Common myeloid progenitor, CD34-positive (primary cell): ENCODE results near the gene OXLD1.

ENCODE experiments used
- CTCF ChIA-PET: fragments of 350-600 bp; sonication (Branson Sonifier 250); formaldehyde crosslinking; loops from one replicate; lab custom pipeline; 2021; ENCODE audit warnings: antibody characterized with exemption; lab: Charles Lee
- POLR2A ChIA-PET: fragments of 350-600 bp; sonication (Branson Sonifier 250); formaldehyde crosslinking; loops from one replicate; lab custom pipeline; 2021; ENCODE audit warnings: antibody characterized with exemption; lab: Charles Lee
- DNase-seq, 3 donors: peaks; one replicate each; pipeline versions ENCODE4 v3.0.0 to v3.0.0-alpha.2; 2013
- H3K27ac ChIP-seq, 2 experiments: 1 replicate in 1 of 2; 2 replicates in 1 of 2; pipeline ENCODE4 v1.7.0; 2013; ENCODE audit warnings: inconsistent platforms in 2 of 2, low read length in 2 of 2, mild to moderate bottlenecking in 2 of 2, low read depth in 1 of 2, moderate library complexity in 1 of 2; ENCODE audit not compliant: severe bottlenecking in 2 of 2, insufficient read depth in 1 of 2, poor library complexity in 1 of 2
- H3K27me3 ChIP-seq, 5 experiments: replicated peaks in 2 of 5; 1 replicate in 3 of 5; 2 replicates in 2 of 5; pipeline versions ENCODE4 v1.6.1 to v1.7.0; 2013; ENCODE audit warnings: low read length in 4 of 5, mild to moderate bottlenecking in 2 of 5, moderate library complexity in 2 of 5, inconsistent platforms in 1 of 5; ENCODE audit not compliant: insufficient read depth in 5 of 5, control insufficient read depth in 4 of 5
- H3K36me3 ChIP-seq, 4 experiments: 1 replicate in 2 of 4; 2 replicates in 2 of 4; pipeline versions ENCODE4 v1.6.1 to v1.7.0; 2013; ENCODE audit warnings: low read length in 3 of 4, control low read depth in 1 of 4, mild to moderate bottlenecking in 1 of 4; ENCODE audit not compliant: control insufficient read depth in 4 of 4, insufficient read depth in 4 of 4
- H3K4me1 ChIP-seq, 4 experiments: 1 replicate in 3 of 4; 2 replicates in 1 of 4; pipeline versions ENCODE4 v1.6.1 to v1.7.1; 2013; ENCODE audit warnings: low read length in 3 of 4, mild to moderate bottlenecking in 3 of 4, control low read depth in 1 of 4, inconsistent platforms in 1 of 4, moderate library complexity in 1 of 4; ENCODE audit not compliant: control insufficient read depth in 4 of 4, insufficient read depth in 4 of 4; ENCODE audit errors: control extremely low read depth in 1 of 4
- H3K4me3 ChIP-seq, 7 experiments: 1 replicate in 4 of 7; 2 replicates in 3 of 7; pipeline versions ENCODE4 v1.5.1 to v1.7.0; 2013; ENCODE audit warnings: mild to moderate bottlenecking in 7 of 7, low read length in 6 of 7, moderate library complexity in 6 of 7, inconsistent platforms in 2 of 7, low read depth in 2 of 7, control low read depth in 1 of 7; ENCODE audit not compliant: insufficient read depth in 4 of 7, control insufficient read depth in 1 of 7; ENCODE audit errors: extremely low read depth in 1 of 7
- H3K9me3 ChIP-seq, 5 experiments: 1 replicate in 4 of 5; 2 replicates in 1 of 5; pipeline versions ENCODE4 v1.6.1 to v1.7.1; 2013; ENCODE audit warnings: low read length in 4 of 5, mild to moderate bottlenecking in 2 of 5, inconsistent platforms in 1 of 5, low read depth in 1 of 5, moderate library complexity in 1 of 5; ENCODE audit not compliant: control insufficient read depth in 4 of 5, insufficient read depth in 2 of 5; ENCODE audit errors: control extremely low read depth in 1 of 5
- WGBS: methylation state at CpG from one replicate; pipeline ENCODE4 v1.1.5; 2013; ENCODE audit not compliant: insufficient coverage; 5-methylcytosine and 5-hydroxymethylcytosine counted together

Gene OXLD1

DNA sequence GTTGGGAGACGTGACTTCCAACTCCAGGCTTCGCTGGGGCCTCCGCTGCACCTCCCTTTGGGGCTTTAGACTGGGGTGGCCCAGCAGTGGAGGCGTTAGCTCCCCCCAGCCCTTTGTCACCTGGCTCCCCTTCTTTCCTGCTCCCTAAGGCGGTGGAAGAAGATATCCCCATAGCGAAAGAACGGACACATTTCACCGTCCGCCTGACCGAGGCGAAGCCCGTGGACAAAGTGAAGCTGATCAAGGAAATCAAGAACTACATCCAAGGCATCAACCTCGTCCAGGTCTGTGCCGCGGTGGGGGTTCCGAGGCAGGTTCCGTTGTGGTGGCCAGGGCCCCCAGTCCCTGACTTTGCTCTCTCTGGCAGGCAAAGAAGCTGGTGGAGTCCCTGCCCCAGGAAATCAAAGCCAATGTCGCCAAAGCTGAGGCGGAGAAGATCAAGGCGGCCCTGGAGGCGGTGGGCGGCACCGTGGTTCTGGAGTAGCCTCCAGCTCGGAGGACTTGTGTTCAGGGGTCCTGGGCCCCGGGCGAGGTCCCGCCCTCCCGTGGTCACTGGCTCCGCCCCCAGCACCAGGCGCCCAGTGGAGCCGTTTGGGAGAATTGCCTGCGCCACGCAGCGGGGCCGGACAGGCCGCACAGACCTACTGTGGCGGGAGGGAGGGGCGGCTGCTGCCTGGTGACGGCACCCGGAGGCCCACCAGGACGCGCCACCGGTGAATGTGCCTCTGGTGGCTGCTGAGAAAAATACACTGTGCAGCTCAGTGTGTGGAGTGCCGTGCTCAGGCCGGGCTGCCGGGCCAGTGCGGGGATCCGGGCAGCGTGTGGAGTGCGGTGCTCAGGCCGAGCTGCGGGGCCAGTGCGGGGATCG lies 40.6 kb upstream of the OXLD1 start:
- Histone ChIP-seq H3K36me3 (peaks cover 0 to 44% (median 16%) of the 10 kb centered on the region in 4 experiments), H3K27ac (no peak overlapping the region)
- POLR2A ChIA-PET, result interaction anchor here (0.6 kb wide), 1 partner anchor 8 kb away, joined by 3 read pairs; no protein-coding TSS in a partner anchor

DNA sequence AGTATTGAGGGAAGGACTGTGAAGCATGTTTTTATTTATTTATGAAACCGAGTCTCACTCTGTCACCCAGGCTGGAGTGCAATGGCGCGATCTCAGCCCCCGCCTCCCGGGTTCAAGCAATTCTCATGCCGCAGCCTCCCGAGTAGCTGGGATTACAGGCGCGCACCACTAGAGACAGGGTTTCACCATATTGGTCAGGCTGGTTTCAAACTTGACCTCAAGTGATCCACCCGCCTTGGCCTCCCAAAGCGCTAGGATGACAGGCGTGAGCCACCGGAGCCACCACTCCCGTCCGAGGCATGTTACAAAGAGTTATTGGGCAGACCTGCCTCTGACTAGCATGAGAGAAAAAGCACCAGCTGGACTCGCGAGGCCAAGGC lies 39.8 kb upstream of the OXLD1 start:
- Histone ChIP-seq H3K4me3 (no peak overlapping the region), H3K4me1 (peaks cover 0 to 44% (median 42%) of the 10 kb centered on the region in 4 experiments), H3K27me3 (no peaks in the 10 kb centered on the region), H3K36me3 (peaks cover under 1 to 52% (median 19%) of the 10 kb centered on the region in 4 experiments), H3K9me3 (no peaks in the 10 kb centered on the region), H3K27ac (no peak overlapping the region)
- ChIA-PET CTCF (interaction anchor here (1.3 to 1.7 kb wide), 2 partner anchors 11 to 29 kb away, joined by 3 read pairs; no protein-coding TSS in a partner anchor), POLR2A (interaction anchor here (0.6 kb wide), 1 partner anchor 9 kb away, joined by 3 read pairs; no protein-coding TSS in a partner anchor)
- no peak for DNase-seq
- 99% methylated on average over 17 of the region's 17 CpGs for WGBS

More for the DNA sequence above, 40.6 kb upstream of the OXLD1 start:
- no peak overlapping the region for H3K4me3 ChIP-seq
- H3K4me1 ChIP-seq, result peaks cover 0 to 43% (median 42%) of the 10 kb centered on the region in 4 experiments
- peak in 2 of 3 donors; percentile 40 to 45 for DNase-seq
- no peaks in the 10 kb centered on the region for H3K9me3 ChIP-seq
- CTCF ChIA-PET, result interaction anchor here (1.3 to 1.7 kb wide), 2 partner anchors 10 to 30 kb away, joined by 3 read pairs; no protein-coding TSS in a partner anchor
- WGBS, result 96% methylated on average over 47 of the region's 54 CpGs
- no peaks in the 10 kb centered on the region for H3K27me3 ChIP-seq

DNA sequence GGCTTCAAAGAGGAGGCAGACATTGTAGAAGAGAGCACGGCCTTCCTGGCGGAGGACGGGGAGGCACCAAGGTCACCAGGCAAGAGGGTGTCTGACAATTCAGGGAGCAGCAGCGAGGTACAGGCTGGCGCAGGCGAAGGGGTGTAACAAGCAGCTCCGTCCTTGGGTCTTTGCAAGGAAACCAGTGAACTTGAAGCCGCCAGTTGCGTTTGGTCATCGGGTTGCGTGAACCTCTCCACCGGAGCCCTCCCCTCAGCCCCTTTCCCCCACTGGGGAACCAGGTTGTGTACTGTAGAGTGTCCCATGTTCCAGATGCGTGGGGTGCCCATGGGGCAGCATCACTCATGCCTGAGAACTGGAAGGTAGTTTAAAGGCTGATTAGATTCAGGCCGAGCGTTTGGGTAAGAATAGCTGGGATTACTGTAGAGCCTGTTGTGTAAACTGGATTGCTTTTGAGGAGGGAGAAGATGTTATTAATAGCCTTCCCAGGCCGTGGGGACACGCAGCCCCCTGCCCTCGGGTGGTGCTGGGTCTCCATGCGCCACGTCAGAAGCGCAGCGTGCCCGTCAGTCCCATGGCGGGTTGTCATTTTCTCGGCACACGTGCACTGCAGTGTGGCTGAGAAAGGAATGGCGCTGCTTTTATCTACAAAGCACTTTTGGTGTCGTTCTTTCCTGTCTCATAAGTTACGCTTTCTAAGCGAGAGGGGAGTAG lies 39.3 kb upstream of the OXLD1 start:
- 91% methylated on average over 24 of the region's 30 CpGs for WGBS
- Histone ChIP-seq H3K4me1 (peaks cover 0 to 42% (median 39%) of the 10 kb centered on the region in 4 experiments), H3K9me3 (no peaks in the 10 kb centered on the region), H3K36me3 (peaks cover 3 to 57% (median 23%) of the 10 kb centered on the region in 4 experiments), H3K4me3 (no peak overlapping the region), H3K27ac (no peak overlapping the region), H3K27me3 (no peaks in the 10 kb centered on the region)
- CTCF ChIA-PET, result no interaction called here
- POLR2A ChIA-PET, result interaction anchor here (0.6 kb wide), 1 partner anchor 358 kb away, joined by 3 read pairs; no protein-coding TSS in a partner anchor
- no peak for DNase-seq

DNA sequence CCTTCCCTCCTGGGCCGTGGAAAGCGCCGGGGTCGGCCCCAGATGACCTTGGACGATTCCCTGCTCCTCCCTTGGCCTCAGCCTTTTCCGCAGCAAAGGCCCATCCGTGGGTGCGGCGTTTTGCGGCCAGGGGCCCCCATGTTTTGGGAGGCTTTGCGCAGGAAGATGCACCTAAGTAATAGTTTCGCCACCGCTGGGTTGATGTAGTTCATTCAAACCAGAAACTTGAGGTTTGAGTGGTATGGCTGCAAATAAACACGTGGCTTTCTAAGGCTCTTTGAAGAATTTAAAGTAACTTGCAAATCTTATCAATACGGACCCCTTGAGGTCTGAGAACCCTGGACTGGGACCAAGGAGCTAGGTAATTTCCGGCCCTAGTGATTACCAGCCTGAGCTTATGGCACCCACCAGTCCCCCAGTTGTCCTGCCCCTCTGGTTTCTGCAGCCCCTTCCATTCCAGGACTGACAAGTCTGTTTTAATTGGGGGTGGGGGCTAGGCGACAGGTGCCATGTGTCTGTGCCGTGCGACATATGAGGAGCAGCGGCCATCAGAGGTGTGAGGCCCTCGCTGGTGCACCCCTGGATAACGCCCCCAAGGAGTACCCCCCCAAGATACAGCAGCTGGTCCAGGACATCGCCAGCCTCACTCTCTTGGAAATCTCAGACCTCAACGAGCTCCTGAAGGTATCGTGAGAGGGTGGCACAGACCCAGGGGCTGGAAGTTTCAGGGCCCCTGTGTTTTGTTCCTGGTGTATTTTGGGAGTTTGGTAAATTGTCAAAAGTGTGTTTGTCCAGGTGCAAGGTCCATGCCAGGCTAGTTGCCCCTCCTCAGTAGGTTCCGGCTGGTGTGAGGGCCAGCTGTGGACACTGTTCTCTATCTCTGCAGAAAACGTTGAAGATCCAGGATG lies 37.6 kb upstream of the OXLD1 start:
- ChIA-PET POLR2A (interaction anchor here (2.2 kb wide), 1 partner anchor 21 kb away, joined by 13 read pairs; the partner anchor contains the start of genes ARL16 and HGS), CTCF (interaction anchor here (3.0 kb wide), 1 partner anchor 28 kb away, joined by 19 read pairs; no protein-coding TSS in a partner anchor)
- Histone ChIP-seq H3K9me3 (no peaks in the 10 kb centered on the region), H3K27me3 (no peaks in the 10 kb centered on the region), H3K4me3 (peak overlapping the region; percentile 61 to 99 (median 90)), H3K36me3 (peaks cover 3 to 61% (median 26%) of the 10 kb centered on the region in 4 experiments), H3K27ac (peak overlapping the region; percentile 95 to 98), H3K4me1 (peaks cover 0 to 33% (median 30%) of the 10 kb centered on the region in 4 experiments)
- peak in 1 of 3 donors; percentile 46 for DNase-seq
- 35% methylated on average over 26 of the region's 27 CpGs for WGBS

DNA sequence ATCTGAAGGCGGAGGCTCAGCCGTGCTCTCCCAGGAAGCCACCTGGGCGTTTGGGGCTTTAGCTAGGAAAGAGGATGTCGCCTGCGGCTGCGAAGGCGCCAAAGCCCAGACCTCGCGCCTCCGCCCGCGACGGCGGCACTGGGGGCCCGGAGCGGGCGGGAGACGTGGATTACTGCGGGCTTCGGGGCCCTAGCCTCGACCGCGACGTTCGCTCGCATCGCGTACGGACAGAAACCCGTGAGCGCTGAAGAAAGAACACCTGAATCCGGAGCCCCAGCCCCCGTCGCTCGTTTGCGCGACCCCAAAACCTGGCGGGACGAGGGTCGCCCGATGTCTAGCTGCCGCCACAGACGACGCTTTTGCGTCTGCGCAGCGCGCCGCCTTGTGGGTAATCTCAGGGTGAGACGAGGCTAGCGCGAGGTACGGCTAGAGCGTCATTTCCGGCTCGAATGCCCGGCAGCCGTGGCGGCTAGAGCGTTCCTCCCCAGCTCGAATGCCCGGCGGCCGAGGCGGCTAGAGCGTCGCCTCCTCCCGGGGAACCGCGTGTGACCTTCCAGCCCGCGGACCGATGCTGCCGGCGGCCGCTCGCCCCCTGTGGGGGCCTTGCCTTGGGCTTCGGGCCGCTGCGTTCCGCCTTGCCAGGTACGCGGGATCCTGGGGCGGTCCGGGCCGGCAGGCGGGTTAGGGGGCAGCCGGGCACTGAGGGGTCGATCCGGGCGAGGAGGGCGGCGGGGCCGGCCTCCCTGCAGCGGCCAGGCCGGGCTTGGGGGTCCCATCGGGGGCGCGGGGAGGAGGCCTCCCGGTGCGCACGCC lies 36.7 kb upstream of the OXLD1 start, which contains the start of gene MRPL12:
Gene MRPL12 (plus strand): TSS at position 434 of the 813 bp plus-strand sequence. CDS start 135 bp downstream, at position 569.
- no peaks in the 10 kb centered on the region for H3K9me3 ChIP-seq
- CTCF ChIA-PET, result interaction anchor here (0.6 to 3.0 kb wide), 4 partner anchors 12 to 151 kb away, joined by 3 to 19 read pairs (median 3); partner anchors contain the start of genes ARL16 and HGS
- DNase-seq, result peak; percentile 92
- WGBS, result 0% methylated on average over 98 of the region's 102 CpGs
- peaks cover 0 to 33% (median 30%) of the 10 kb centered on the region in 4 experiments for H3K4me1 ChIP-seq
- peak within 1 kb of the TSS; percentile 95 to 98 for H3K27ac ChIP-seq
- H3K27me3 ChIP-seq, result no peaks in the 10 kb centered on the region
- POLR2A ChIA-PET, result interaction anchor here (2.2 kb wide), 1 partner anchor 20 kb away, joined by 13 read pairs; the partner anchor contains the start of genes ARL16 and HGS
- H3K36me3 ChIP-seq, result peaks cover 8 to 60% (median 29%) of the 10 kb centered on the region in 4 experiments
- peak within 1 kb of the TSS; percentile 61 to 99 (median 90) for H3K4me3 ChIP-seq
